ENCODE data around the gene MYO7A. TPM values are rescaled to one million over a fixed set of nuclear protein-coding genes. Genes with fewer than 3 reads are reported as not detected.

MYO7A gene
- total and polyA plus RNA-seq, 2 experiments from 2014 or later: 1.8 to 5.4 TPM

- no peak for DNase-seq (ENCODE audit: low spot score)
- Histone ChIP-seq H3K4me3 (no peak overlapping the region), H3K4me1 (ENCODE audit: insufficient read depth) (peaks cover 11% of the 10 kb centered on the region), H3K4me2 (no peak overlapping the region), H3F3A (replicated peaks; ENCODE audit: low read depth) (no peaks in the 10 kb centered on the region), H3K27me3 (ENCODE audit: insufficient read depth) (no peaks in the 10 kb centered on the region), H2AFZ (no peak overlapping the region), H3K36me3 (ENCODE audit: insufficient read depth) (no peaks in the 10 kb centered on the region), H3K27ac (ENCODE audit: low read depth) (no peak overlapping the region), H3K79me2 (replicated peaks; ENCODE audit: insufficient read depth) (no peaks in the 10 kb centered on the region), H4K20me1 (replicated peaks; ENCODE audit: insufficient read depth) (no peaks in the 10 kb centered on the region), H3K9me2 (ENCODE audit: insufficient read depth) (no peaks in the 10 kb centered on the region)
- Mint-ChIP-seq H3K27me3 (ENCODE audit: insufficient read depth, low read depth, poor library complexity) (peaks cover 16% of the 10 kb centered on the region), H3K4me1 (peaks cover 26% of the 10 kb centered on the region), H3K36me3 (ENCODE audit: low read depth) (no peaks in the 10 kb centered on the region), H3K9me3 (no peaks in the 10 kb centered on the region), H3K4me3 (no peak overlapping the region), H3K27ac (no peak overlapping the region)
- TF ChIP-seq STAT1 (IDR thresholded peaks at IDR 0.05; ENCODE audit: unreplicated experiment) (no peak), JUNB (IDR thresholded peaks at IDR 0.05; ENCODE audit: unreplicated experiment) (no peak), ZNF331 (CRISPR knock-in tag; IDR thresholded peaks at IDR 0.05; ENCODE audit: low read depth) (no peak), ZNF462 (CRISPR knock-in tag; IDR thresholded peaks at IDR 0.05) (no peak), ZNF114 (CRISPR knock-in tag; IDR thresholded peaks at IDR 0.05) (no peak)
- ATAC-seq: no peak
These were observed 15.5 kb downstream of the MYO7A start for GRCh38 chr11:77143405-77144020.

GRCh38 chr11:77144196-77144856, 16.3 kb downstream of the MYO7A start:
- no peak overlapping the region for H3K4me3 ChIP-seq
- Mint-ChIP-seq H3K9me3 (no peaks in the 10 kb centered on the region), H3K27me3 (ENCODE audit: insufficient read depth, low read depth, poor library complexity) (peaks cover 18% of the 10 kb centered on the region)
- TF ChIP-seq, protein P1, sequence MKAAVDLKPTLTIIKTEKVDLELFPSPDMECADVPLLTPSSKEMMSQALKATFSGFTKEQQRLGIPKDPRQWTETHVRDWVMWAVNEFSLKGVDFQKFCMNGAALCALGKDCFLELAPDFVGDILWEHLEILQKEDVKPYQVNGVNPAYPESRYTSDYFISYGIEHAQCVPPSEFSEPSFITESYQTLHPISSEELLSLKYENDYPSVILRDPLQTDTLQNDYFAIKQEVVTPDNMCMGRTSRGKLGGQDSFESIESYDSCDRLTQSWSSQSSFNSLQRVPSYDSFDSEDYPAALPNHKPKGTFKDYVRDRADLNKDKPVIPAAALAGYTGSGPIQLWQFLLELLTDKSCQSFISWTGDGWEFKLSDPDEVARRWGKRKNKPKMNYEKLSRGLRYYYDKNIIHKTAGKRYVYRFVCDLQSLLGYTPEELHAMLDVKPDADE (IDR thresholded peaks at IDR 0.05): no peak
- TF ChIP-seq, protein P2, sequence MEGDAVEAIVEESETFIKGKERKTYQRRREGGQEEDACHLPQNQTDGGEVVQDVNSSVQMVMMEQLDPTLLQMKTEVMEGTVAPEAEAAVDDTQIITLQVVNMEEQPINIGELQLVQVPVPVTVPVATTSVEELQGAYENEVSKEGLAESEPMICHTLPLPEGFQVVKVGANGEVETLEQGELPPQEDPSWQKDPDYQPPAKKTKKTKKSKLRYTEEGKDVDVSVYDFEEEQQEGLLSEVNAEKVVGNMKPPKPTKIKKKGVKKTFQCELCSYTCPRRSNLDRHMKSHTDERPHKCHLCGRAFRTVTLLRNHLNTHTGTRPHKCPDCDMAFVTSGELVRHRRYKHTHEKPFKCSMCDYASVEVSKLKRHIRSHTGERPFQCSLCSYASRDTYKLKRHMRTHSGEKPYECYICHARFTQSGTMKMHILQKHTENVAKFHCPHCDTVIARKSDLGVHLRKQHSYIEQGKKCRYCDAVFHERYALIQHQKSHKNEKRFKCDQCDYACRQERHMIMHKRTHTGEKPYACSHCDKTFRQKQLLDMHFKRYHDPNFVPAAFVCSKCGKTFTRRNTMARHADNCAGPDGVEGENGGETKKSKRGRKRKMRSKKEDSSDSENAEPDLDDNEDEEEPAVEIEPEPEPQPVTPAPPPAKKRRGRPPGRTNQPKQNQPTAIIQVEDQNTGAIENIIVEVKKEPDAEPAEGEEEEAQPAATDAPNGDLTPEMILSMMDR (conservative IDR thresholded peaks at IDR 0.05; ENCODE audit: low read depth in 2 of 2): no peak
- TF ChIP-seq POLR2AphosphoS5 (IDR thresholded peaks at IDR 0.05; ENCODE audit: low read depth) (no peak), CREB1 (CRISPR knock-in tag; IDR thresholded peaks at IDR 0.05; ENCODE audit: low read depth) (no peak), ZNF331 (CRISPR knock-in tag; IDR thresholded peaks at IDR 0.05; ENCODE audit: low read depth) (no peak), ZNF114 (CRISPR knock-in tag; IDR thresholded peaks at IDR 0.05) (no peak)

More at GRCh38 chr11:77144196-77144856, 16.3 kb downstream of the MYO7A start:
- H3K27ac ChIP-seq (ENCODE audit: low read depth): no peak overlapping the region
- H3F3A ChIP-seq (replicated peaks; ENCODE audit: low read depth): no peaks in the 10 kb centered on the region
- H2AFZ ChIP-seq: no peak overlapping the region
- ATAC-seq (no peak), DNase-seq (ENCODE audit: low spot score) (no peak)
- peaks cover 15% of the 10 kb centered on the region for H3K4me1 ChIP-seq (ENCODE audit: insufficient read depth)
- H3K9me2 ChIP-seq (ENCODE audit: insufficient read depth): no peaks in the 10 kb centered on the region
- H3K36me3 ChIP-seq (ENCODE audit: insufficient read depth): no peaks in the 10 kb centered on the region
- H4K20me1 ChIP-seq (replicated peaks; ENCODE audit: insufficient read depth): no peaks in the 10 kb centered on the region
- H3K27me3 ChIP-seq (ENCODE audit: insufficient read depth): no peaks in the 10 kb centered on the region
- no peak overlapping the region for H3K4me3 Mint-ChIP-seq
- H3K36me3 Mint-ChIP-seq (ENCODE audit: low read depth): no peaks in the 10 kb centered on the region
- H3K4me1 Mint-ChIP-seq: peaks cover 32% of the 10 kb centered on the region
- H3K79me2 ChIP-seq (replicated peaks; ENCODE audit: insufficient read depth): no peaks in the 10 kb centered on the region
- no peak overlapping the region for H3K27ac Mint-ChIP-seq
- no peak overlapping the region for H3K4me2 ChIP-seq
